HepG2 (cell line): ENCODE results near the gene TAS1R3. TPM values are rescaled to one million over a fixed set of nuclear protein-coding genes. Genes with fewer than 3 reads are reported as not detected.
A peak's percentile ranks its signal among the peaks of the same experiment; 100 is the strongest.

Experiments
- CHCHD3 ChIP-seq: sonication (generic); formaldehyde crosslinking; IDR thresholded peaks from 2 replicates; pipeline ENCODE4 v1.8.0; 2022; ENCODE audit warnings: mild to moderate bottlenecking, missing genetic modification reagents, moderate library complexity
- CREB3 ChIP-seq: sonication (generic); formaldehyde crosslinking; IDR thresholded peaks from 2 replicates; pipeline ENCODE4 v1.5.0; 2020; ENCODE audit warnings: missing genetic modification reagents
- E2F1 ChIP-seq: sonication (generic); formaldehyde crosslinking; IDR thresholded peaks from 2 replicates; pipeline ENCODE4 v1.5.0; 2020; ENCODE audit warnings: missing genetic modification reagents
- FOSL2 ChIP-seq: sonication (generic); formaldehyde crosslinking; IDR thresholded peaks from 2 replicates; pipeline ENCODE4 v1.4.0; 2020; ENCODE audit warnings: missing genetic modification reagents
- GZF1 ChIP-seq: sonication (generic); formaldehyde crosslinking; IDR thresholded peaks from 2 replicates; pipeline ENCODE4 v1.5.1; 2020; ENCODE audit warnings: mild to moderate bottlenecking, missing genetic modification reagents
- HNRNPH1 ChIP-seq: fragments of 200-400 bp; formaldehyde crosslinking; optimal IDR thresholded peaks from 2 replicates; pipeline ENCODE3; 2017; ENCODE audit warnings: mild to moderate bottlenecking, low read depth, low read length
- JARID2 ChIP-seq: sonication (generic); formaldehyde crosslinking; IDR thresholded peaks from 2 replicates; pipeline ENCODE4 v1.8.1; 2023; ENCODE audit warnings: missing genetic modification reagents, inconsistent platforms; ENCODE audit not compliant: insufficient replicate concordance
- KMT2B ChIP-seq: IDR thresholded peaks from 2 replicates; pipeline ENCODE4 v1.6.1; 2016; ENCODE audit warnings: missing genetic modification reagents, missing compliant biosample characterization
- MYNN ChIP-seq: sonication (generic); formaldehyde crosslinking; IDR thresholded peaks from 2 replicates; pipeline ENCODE4 v1.4.0; 2020; ENCODE audit warnings: mild to moderate bottlenecking, low read depth, missing genetic modification reagents
- NR2F2 ChIP-seq: IDR thresholded peaks from 2 replicates; pipeline ENCODE4 v1.6.1; 2012; ENCODE audit warnings: low read depth, inconsistent platforms, borderline replicate concordance
- PPARG ChIP-seq: conservative IDR thresholded peaks from 2 replicates; pipeline ENCODE4 v1.6.1; 2016; ENCODE audit warnings: missing biosample characterization, missing genetic modification reagents
- SP1 ChIP-seq, 2 experiments: fragments of 450-650 bp in 1 of 2; sonication (generic) in 1 of 2; formaldehyde crosslinking in 1 of 2; IDR thresholded peaks; 2 replicates each; pipeline versions ENCODE4 v1.4.0 to v1.6.1; 2016 to 2020; ENCODE audit warnings: missing genetic modification reagents in 1 of 2
- TBP ChIP-seq: sonication (generic); formaldehyde crosslinking; IDR thresholded peaks from 2 replicates; pipeline ENCODE4 v1.5.0; 2020; ENCODE audit warnings: missing genetic modification reagents
- TGIF2 ChIP-seq: IDR thresholded peaks from 2 replicates; pipeline ENCODE4 v1.6.1; 2016; ENCODE audit warnings: control low read depth, missing compliant biosample characterization
- THAP8 ChIP-seq: sonication (generic); formaldehyde crosslinking; IDR thresholded peaks from 2 replicates; pipeline ENCODE4 v1.5.1; 2020; ENCODE audit warnings: missing genetic modification reagents, mild to moderate bottlenecking, borderline replicate concordance
- WIZ ChIP-seq: sonication (generic); formaldehyde crosslinking; IDR thresholded peaks from 2 replicates; pipeline ENCODE4 v1.5.1; 2020; ENCODE audit warnings: mild to moderate bottlenecking, missing genetic modification reagents
- ZFP41 ChIP-seq: sonication (generic); formaldehyde crosslinking; IDR thresholded peaks from 2 replicates; pipeline ENCODE4 v1.4.0; 2020; ENCODE audit warnings: mild to moderate bottlenecking, missing genetic modification reagents, borderline replicate concordance
- ZNF138 ChIP-seq: sonication (generic); formaldehyde crosslinking; IDR thresholded peaks from 2 replicates; pipeline ENCODE4 v1.5.0; 2020; ENCODE audit warnings: mild to moderate bottlenecking, low read depth, missing genetic modification reagents
- ZNF205 ChIP-seq: IDR thresholded peaks from 2 replicates; pipeline ENCODE4 v1.6.1; 2018; ENCODE audit warnings: missing biosample characterization, missing genetic modification reagents
- ZNF230 ChIP-seq: sonication (generic); formaldehyde crosslinking; IDR thresholded peaks from 2 replicates; pipeline ENCODE4 v1.4.0; 2020; ENCODE audit warnings: mild to moderate bottlenecking, missing genetic modification reagents
- ZNF749 ChIP-seq: sonication (generic); formaldehyde crosslinking; IDR thresholded peaks from 2 replicates; pipeline ENCODE4 v1.8.0; 2022; ENCODE audit warnings: mild to moderate bottlenecking, missing genetic modification reagents, moderate library complexity, borderline replicate concordance
- ZNF781 ChIP-seq: sonication (generic); formaldehyde crosslinking; IDR thresholded peaks from 2 replicates; pipeline ENCODE4 v1.5.1; 2020; ENCODE audit warnings: borderline replicate concordance, mild to moderate bottlenecking, missing genetic modification reagents; ENCODE audit errors: not compliant biosample characterization
- ZSCAN21 ChIP-seq: sonication (generic); formaldehyde crosslinking; IDR thresholded peaks from 2 replicates; pipeline ENCODE4 v1.8.0; 2022; ENCODE audit warnings: mild to moderate bottlenecking, missing genetic modification reagents, moderate library complexity, borderline replicate concordance
- ZSCAN5A ChIP-seq: sonication (generic); formaldehyde crosslinking; IDR thresholded peaks from 2 replicates; pipeline ENCODE4 v1.8.0; 2022; ENCODE audit warnings: mild to moderate bottlenecking, missing genetic modification reagents, borderline replicate concordance
- polyA plus RNA-seq, 8 experiments: library from polyadenylated mRNA; depleted of rRNA in 3 of 8; stranded (reverse) in 7 of 8; unstranded in 1 of 8; fragments of >200 nt; fragmentation: Illumina TruSeq in 4 of 8; extraction: Trizol in 4 of 8; gene quantifications; 2 replicates each; pipeline versions ENCODE4 v1.2.1 to v1.2.3, GENCODE V29; 2011 to 2016; ENCODE audit warnings: low read depth in 4 of 8, missing spikeins in 1 of 8, mixed read lengths in 1 of 8; ENCODE audit not compliant: insufficient read depth in 1 of 8
- total RNA-seq, 5 experiments: library from RNA; depleted of rRNA; stranded (reverse); fragments of >200 nt; fragmentation: Illumina TruSeq; extraction: Trizol; gene quantifications; 2 replicates each; pipeline ENCODE4 v1.2.3, GENCODE V29; 2016; ENCODE audit warnings: low read depth in 1 of 5

Gene TAS1R3
- total and polyA plus RNA-seq, 2 of the 13 experiments (the other 11 are each of a cell fraction or from before 2014, with no cell fraction given) = 0.13 to 0.15 TPM

GRCh38 chr1:1347663-1348419 is 16.8 kb downstream of the TAS1R3 start (continued):
- TF ChIP-seq ZNF749 (CRISPR knock-in tag) = no peak
- no peak for TF ChIP-seq ZFP41 (CRISPR knock-in tag)
- TF ChIP-seq ZNF781 = no peak
- no peak for TF ChIP-seq HNRNPH1
- no peak for TF ChIP-seq GZF1 (CRISPR knock-in tag)
- TF ChIP-seq SP1 (IDR thresholded peaks at IDR 0.05) = no peak
- TF ChIP-seq SP1 (CRISPR knock-in tag; IDR thresholded peaks at IDR 0.05) = peak; percentile 12; the same call in 1 of the 2 replicates
- TF ChIP-seq ZNF205 = no peak
- TF ChIP-seq PPARG (CRISPR knock-in tag) = no peak
- TF ChIP-seq FOSL2 (CRISPR knock-in tag) = no peak
- no peak for TF ChIP-seq ZSCAN5A
- no peak for TF ChIP-seq E2F1 (CRISPR knock-in tag)
- TF ChIP-seq TGIF2 (CRISPR knock-in tag) = no peak
- peak; percentile 38; the same call in 1 of the 2 replicates for TF ChIP-seq KMT2B
- TF ChIP-seq MYNN (CRISPR knock-in tag) = no peak
- TF ChIP-seq CHCHD3 (CRISPR knock-in tag) = no peak
- no peak; the same call in 1 of the 2 replicates for TF ChIP-seq ZNF230 (CRISPR knock-in tag)
- TF ChIP-seq WIZ (CRISPR knock-in tag) = no peak
- TF ChIP-seq TBP (CRISPR knock-in tag) = no peak
- no peak for TF ChIP-seq THAP8 (CRISPR knock-in tag)
- TF ChIP-seq JARID2 (CRISPR knock-in tag) = no peak
- TF ChIP-seq NR2F2 = no peak
- TF ChIP-seq ZNF138 = no peak
- TF ChIP-seq CREB3 (CRISPR knock-in tag) = no peak
- TF ChIP-seq ZSCAN21 (CRISPR knock-in tag) = no peak
